H1 (cell line): ENCODE measurements around the gene FIBIN. TPM values are rescaled to one million over a fixed set of nuclear protein-coding genes. Genes with fewer than 3 reads are reported as not detected.

Experiments
- CTCF ChIA-PET: fragments of 300-600 bp; sonication (Branson Sonifier 250); formaldehyde crosslinking; loops from one replicate; lab custom pipeline; 2021; ENCODE audit not compliant: partially characterized antibody; lab: Charles Lee
- POLR2A ChIA-PET: fragments of 300-600 bp; sonication (Branson Sonifier 250); formaldehyde crosslinking; loops from one replicate; lab custom pipeline; 2021; ENCODE audit warnings: inconsistent platforms; ENCODE audit not compliant: partially characterized antibody; lab: Charles Lee
- DNase-seq, 2 experiments: peaks; one replicate each; pipeline versions ENCODE4 v3.0.0 to v3.0.0-alpha.2; 2010 to 2022; ENCODE audit warnings: low spot score in 2 of 2, low read depth in 1 of 2, mixed read lengths in 1 of 2
- FAIRE-seq: peaks from 2 replicates; lab custom pipeline; 2011; peaks lifted over from hg19 to GRCh38; lab: Jason Lieb, UNC
- H2AFZ ChIP-seq: 2 replicates; pipeline ENCODE4 v1.8.1; 2012; ENCODE audit warnings: low read length, inconsistent platforms
- H2AK5ac ChIP-seq: 2 replicates; pipeline ENCODE4 v1.6.1; 2013; ENCODE audit warnings: low read depth, low read length
- H2BK120ac ChIP-seq: replicated peaks from 2 replicates; pipeline ENCODE3; 2013; ENCODE audit warnings: low read depth, low read length, inconsistent platforms
- H2BK12ac ChIP-seq: 2 replicates; pipeline ENCODE4 v1.6.1; 2013; ENCODE audit warnings: low read depth, low read length
- H2BK15ac ChIP-seq: 2 replicates; pipeline ENCODE4 v1.6.1; 2013; ENCODE audit warnings: low read length
- H2BK20ac ChIP-seq: 2 replicates; pipeline ENCODE4 v1.6.1; 2013; ENCODE audit warnings: low read length
- H2BK5ac ChIP-seq: 2 replicates; pipeline ENCODE4 v1.6.1; 2013; ENCODE audit warnings: low read depth, low read length
- H3K14ac ChIP-seq: 2 replicates; pipeline ENCODE4 v1.6.1; 2013; ENCODE audit warnings: inconsistent platforms; ENCODE audit not compliant: insufficient read length
- H3K18ac ChIP-seq: 2 replicates; pipeline ENCODE4 v1.6.1; 2013; ENCODE audit warnings: low read length; ENCODE audit errors: extremely low read depth
- H3K23ac ChIP-seq: 2 replicates; pipeline ENCODE4 v1.6.1; 2013; ENCODE audit warnings: inconsistent platforms; ENCODE audit not compliant: insufficient read length
- H3K23me2 ChIP-seq: 2 replicates; pipeline ENCODE4 v1.6.1; 2013; ENCODE audit warnings: low read depth, low read length
- H3K27ac ChIP-seq: 2 replicates; pipeline ENCODE4 v1.6.1; 2011; ENCODE audit warnings: low read depth, low read length, inconsistent platforms
- H3K27me3 ChIP-seq, 4 experiments: replicated peaks in 1 of 4; 1 replicate in 1 of 4; 2 replicates in 3 of 4; pipeline versions ENCODE4 v1.6.1 to v1.8.1; 2011 to 2013; ENCODE audit warnings: low read length in 3 of 4, mild to moderate bottlenecking in 3 of 4, inconsistent platforms in 2 of 4, mixed read lengths in 2 of 4, moderate library complexity in 1 of 4; ENCODE audit not compliant: control insufficient read depth in 3 of 4, insufficient read depth in 3 of 4; ENCODE audit errors: extremely low read depth in 1 of 4
- H3K36me3 ChIP-seq, 4 experiments: 2 replicates each; pipeline versions ENCODE4 v1.6.1 to v1.8.1; 2011 to 2013; ENCODE audit warnings: mild to moderate bottlenecking in 4 of 4, low read length in 3 of 4, moderate library complexity in 2 of 4, control low read depth in 1 of 4, inconsistent platforms in 1 of 4; ENCODE audit not compliant: insufficient read depth in 4 of 4, control insufficient read depth in 2 of 4
- H3K4ac ChIP-seq: replicated peaks from 2 replicates; pipeline ENCODE3; 2013; ENCODE audit warnings: low read length, low read depth, mixed read lengths, inconsistent platforms; ENCODE audit not compliant: insufficient read length
- H3K4me1 ChIP-seq, 4 experiments: replicated peaks in 1 of 4; 1 replicate in 1 of 4; 2 replicates in 3 of 4; pipeline versions ENCODE4 v1.6.1 to v1.8.1; 2011 to 2013; ENCODE audit warnings: low read length in 3 of 4, inconsistent platforms in 2 of 4, mixed read lengths in 1 of 4; ENCODE audit not compliant: insufficient read depth in 4 of 4, control insufficient read depth in 3 of 4
- H3K4me2 ChIP-seq, 2 experiments: 2 replicates each; pipeline versions ENCODE4 v1.6.1 to v1.8.1; 2011 to 2013; ENCODE audit warnings: low read depth in 2 of 2, low read length in 2 of 2, control low read depth in 1 of 2, inconsistent platforms in 1 of 2, mild to moderate bottlenecking in 1 of 2; ENCODE audit not compliant: insufficient read depth in 1 of 2
- H3K4me3 ChIP-seq, 4 experiments: fragments of 200-600, 300-600 bp in 1 of 4; sonication (generic), shearing (Covaris generic), sonication (Bioruptor Twin) in 1 of 4; 2 replicates each; pipeline versions ENCODE4 v1.5.1 to v1.8.1; 2011 to 2016; ENCODE audit warnings: low read length in 4 of 4, low read depth in 3 of 4, control low read depth in 2 of 4, inconsistent platforms in 2 of 4, mild to moderate bottlenecking in 2 of 4, mixed read lengths in 1 of 4, moderate library complexity in 1 of 4; ENCODE audit not compliant: insufficient read depth in 2 of 4; ENCODE audit errors: extremely low read depth in 1 of 4
- H3K56ac ChIP-seq: replicated peaks from 2 replicates; pipeline ENCODE3; 2013; ENCODE audit warnings: low read depth, mild to moderate bottlenecking, mixed read lengths, low read length, inconsistent platforms; ENCODE audit not compliant: insufficient read length
- H3K79me1 ChIP-seq: 2 replicates; pipeline ENCODE4 v1.6.1; 2013; ENCODE audit warnings: low read depth, low read length, control low read depth
- H3K79me2 ChIP-seq, 2 experiments: 2 replicates each; pipeline versions ENCODE4 v1.6.1 to v1.8.1; 2012 to 2013; ENCODE audit warnings: low read length in 2 of 2, mild to moderate bottlenecking in 2 of 2, inconsistent platforms in 1 of 2; ENCODE audit not compliant: insufficient read depth in 2 of 2, control insufficient read depth in 1 of 2
- H3K9ac ChIP-seq, 4 experiments: replicated peaks in 1 of 4; 1 replicate in 1 of 4; 2 replicates in 3 of 4; pipeline versions ENCODE4 v1.6.1 to v1.8.1; 2011 to 2013; ENCODE audit warnings: low read depth in 3 of 4, low read length in 3 of 4, control low read depth in 2 of 4, mild to moderate bottlenecking in 2 of 4, moderate library complexity in 2 of 4, inconsistent platforms in 1 of 4; ENCODE audit errors: extremely low read depth in 1 of 4
- H3K9me3 ChIP-seq, 2 experiments: 2 replicates each; pipeline versions ENCODE4 v1.6.1 to v1.8.1; 2012 to 2013; ENCODE audit warnings: mild to moderate bottlenecking in 2 of 2, moderate library complexity in 2 of 2, control low read depth in 1 of 2, inconsistent platforms in 1 of 2, low read depth in 1 of 2, low read length in 1 of 2, mixed read lengths in 1 of 2; ENCODE audit not compliant: insufficient read depth in 2 of 2
- H4K20me1 ChIP-seq, 2 experiments: replicated peaks in 1 of 2; 2 replicates each; pipeline versions ENCODE3 to v1.8.1; 2011 to 2013; ENCODE audit warnings: inconsistent platforms in 2 of 2, low read length in 2 of 2, mild to moderate bottlenecking in 1 of 2; ENCODE audit not compliant: insufficient read depth in 2 of 2, control insufficient read depth in 1 of 2
- H4K5ac ChIP-seq: 2 replicates; pipeline ENCODE4 v1.6.1; 2013; ENCODE audit warnings: low read length, low read depth, mixed read lengths, inconsistent platforms; ENCODE audit not compliant: insufficient read length
- H4K8ac ChIP-seq: 2 replicates; pipeline ENCODE4 v1.8.0; 2013; ENCODE audit warnings: mild to moderate bottlenecking, moderate library complexity, low read length, inconsistent platforms; ENCODE audit not compliant: insufficient read depth; ENCODE audit errors: extremely low read depth
- H4K91ac ChIP-seq: replicated peaks from 2 replicates; pipeline ENCODE3; 2013; ENCODE audit warnings: low read length, mixed read lengths, inconsistent platforms; ENCODE audit not compliant: insufficient read length
- E2F6 ChIP-seq: IDR thresholded peaks from 2 replicates; pipeline ENCODE4 v1.6.1; 2012; ENCODE audit warnings: inconsistent platforms
- SIX5 ChIP-seq: IDR thresholded peaks from 2 replicates; pipeline ENCODE4 v1.6.1; 2011; ENCODE audit warnings: mild to moderate bottlenecking, low read depth, low read length
- WGBS, 2 experiments: shearing (Covaris generic) in 1 of 2; methylation state at CpG; one replicate each; pipeline versions ENCODE4 v1.1.6 to v1.1.7; 2013 to 2015; ENCODE audit warnings: low lambda C conversion rate in 2 of 2, mixed read lengths in 2 of 2, inconsistent platforms in 1 of 2, low coverage in 1 of 2, missing lambda C conversion rate in 1 of 2; ENCODE audit not compliant: insufficient replicate concordance in 2 of 2, insufficient coverage in 1 of 2, insufficient read length in 1 of 2; ENCODE audit errors: extremely low coverage in 1 of 2, missing lambda C conversion rate in 1 of 2; 5-methylcytosine and 5-hydroxymethylcytosine counted together
- polyA plus RNA-seq, 7 experiments: library from polyadenylated mRNA; depleted of rRNA in 3 of 7; stranded (reverse) in 5 of 7; unstranded in 2 of 7; fragments of >200 nt in 5 of 7; fragments of 200-250 nt in 2 of 7; gene quantifications; 1 replicate in 5 of 7; 2 replicates in 1 of 7; 4 replicates in 1 of 7; pipeline versions ENCODE4 v1.2.1 to v1.2.3, GENCODE V29; 2011 to 2013; ENCODE audit warnings: missing spikeins in 2 of 7, mixed read lengths in 2 of 7
- total RNA-seq: library from RNA; stranded (reverse); fragmentation: NEBNext Ultra II Directional; extraction: Animal tissue kit (Norgen Biotek cat#: 25700); gene quantifications from 2 replicates; pipeline ENCODE4 v1.2.1, GENCODE V29; 2021

Gene FIBIN
- total and polyA plus RNA-seq, 2 of the 8 experiments (the other 6 are each of a cell fraction or from before 2014, with no cell fraction given) = 0.38 to 0.45 TPM

GRCh38 chr11:27002838-27003237, 8.9 kb downstream of the FIBIN start:
- Histone ChIP-seq H2BK15ac (no peak overlapping the region), H3K4me2 (no peak overlapping the region), H3K4me3 (no peak overlapping the region), H3K23ac (no peak overlapping the region), H2BK12ac (no peak overlapping the region), H2BK5ac (no peak overlapping the region), H3K4me1 (no peaks in the 10 kb centered on the region), H2BK120ac (no peak overlapping the region), H4K20me1 (no peaks in the 10 kb centered on the region), H3K14ac (no peak overlapping the region), H3K36me3 (no peaks in the 10 kb centered on the region), H3K79me2 (no peaks in the 10 kb centered on the region), H4K91ac (no peak overlapping the region), H3K4ac (no peak overlapping the region), H3K9ac (no peak overlapping the region), H2BK20ac (no peak overlapping the region), H2AFZ (no peak overlapping the region), H3K23me2 (no peaks in the 10 kb centered on the region), H3K56ac (no peak overlapping the region), H2AK5ac (no peak overlapping the region), H3K18ac (no peak overlapping the region), H4K5ac (no peak overlapping the region), H3K79me1 (no peaks in the 10 kb centered on the region; the same call in 1 of the 2 replicates), H3K9me3 (no peaks in the 10 kb centered on the region), H4K8ac (no peak overlapping the region), H3K27me3 (no peaks in the 10 kb centered on the region), H3K27ac (no peak overlapping the region)
- DNase-seq = no peak
- ChIA-PET CTCF (interaction anchor here (0.6 to 3.0 kb wide), 5 partner anchors 9 to 194 kb away, joined by 3 to 11 read pairs (median 4); partner anchors contain the start of gene FIBIN), POLR2A (no interaction called here)
- WGBS, 2 experiments = 86% methylated on average over 4 of the region's 4 CpGs; no CpG with 5 or more reads in 1 of the 2 experiments
- TF ChIP-seq E2F6 = no peak
- TF ChIP-seq SIX5 = no peak
- no peak for FAIRE-seq
